Measurements from ENCODE around the gene TTC21B. TPM values are rescaled to one million over a fixed set of nuclear protein-coding genes. Genes with fewer than 3 reads are reported as not detected.
A peak's percentile ranks its signal among the peaks of the same experiment; 100 is the strongest.

The TTC21B gene
- total RNA-seq, 1 donor from 2014 or later: 38.4 TPM

DNA sequence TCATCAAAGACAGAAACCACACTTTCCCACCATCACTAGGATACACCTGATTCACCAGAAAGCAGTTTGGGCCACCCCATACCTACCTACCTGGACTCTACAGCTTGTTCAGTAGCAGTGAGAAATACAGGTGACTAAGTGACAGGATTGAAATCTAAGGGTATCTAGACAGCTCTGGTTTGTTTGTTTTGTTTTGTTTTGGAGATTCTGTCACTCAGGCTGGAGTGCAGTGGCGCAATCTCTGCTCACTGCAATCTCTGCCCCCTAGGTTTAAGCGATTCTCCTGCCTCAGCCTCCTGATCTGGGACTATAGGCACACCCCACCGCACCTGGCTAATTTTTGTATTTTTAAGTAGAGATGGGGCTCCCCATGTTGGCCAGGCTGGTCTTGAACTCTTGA is 3.1 kb downstream of the TTC21B start:
- H3K27ac Mint-ChIP-seq (ENCODE audit: unreplicated experiment): no peak overlapping the region
- peak overlapping the region; percentile 11 for H3K4me3 Mint-ChIP-seq
- no peak for DNase-seq (ENCODE audit: low read depth, low spot score)
- H3K9me3 Mint-ChIP-seq: no peaks in the 10 kb centered on the region
- H3K36me3 Mint-ChIP-seq (ENCODE audit: low read depth): peaks cover 9% of the 10 kb centered on the region
- TF ChIP-seq, protein P1, sequence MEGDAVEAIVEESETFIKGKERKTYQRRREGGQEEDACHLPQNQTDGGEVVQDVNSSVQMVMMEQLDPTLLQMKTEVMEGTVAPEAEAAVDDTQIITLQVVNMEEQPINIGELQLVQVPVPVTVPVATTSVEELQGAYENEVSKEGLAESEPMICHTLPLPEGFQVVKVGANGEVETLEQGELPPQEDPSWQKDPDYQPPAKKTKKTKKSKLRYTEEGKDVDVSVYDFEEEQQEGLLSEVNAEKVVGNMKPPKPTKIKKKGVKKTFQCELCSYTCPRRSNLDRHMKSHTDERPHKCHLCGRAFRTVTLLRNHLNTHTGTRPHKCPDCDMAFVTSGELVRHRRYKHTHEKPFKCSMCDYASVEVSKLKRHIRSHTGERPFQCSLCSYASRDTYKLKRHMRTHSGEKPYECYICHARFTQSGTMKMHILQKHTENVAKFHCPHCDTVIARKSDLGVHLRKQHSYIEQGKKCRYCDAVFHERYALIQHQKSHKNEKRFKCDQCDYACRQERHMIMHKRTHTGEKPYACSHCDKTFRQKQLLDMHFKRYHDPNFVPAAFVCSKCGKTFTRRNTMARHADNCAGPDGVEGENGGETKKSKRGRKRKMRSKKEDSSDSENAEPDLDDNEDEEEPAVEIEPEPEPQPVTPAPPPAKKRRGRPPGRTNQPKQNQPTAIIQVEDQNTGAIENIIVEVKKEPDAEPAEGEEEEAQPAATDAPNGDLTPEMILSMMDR (conservative IDR thresholded peaks at IDR 0.05): no peak
- H3K27me3 Mint-ChIP-seq (ENCODE audit: low read depth): no peaks in the 10 kb centered on the region
- peaks cover 4% of the 10 kb centered on the region for H3K4me1 Mint-ChIP-seq

DNA sequence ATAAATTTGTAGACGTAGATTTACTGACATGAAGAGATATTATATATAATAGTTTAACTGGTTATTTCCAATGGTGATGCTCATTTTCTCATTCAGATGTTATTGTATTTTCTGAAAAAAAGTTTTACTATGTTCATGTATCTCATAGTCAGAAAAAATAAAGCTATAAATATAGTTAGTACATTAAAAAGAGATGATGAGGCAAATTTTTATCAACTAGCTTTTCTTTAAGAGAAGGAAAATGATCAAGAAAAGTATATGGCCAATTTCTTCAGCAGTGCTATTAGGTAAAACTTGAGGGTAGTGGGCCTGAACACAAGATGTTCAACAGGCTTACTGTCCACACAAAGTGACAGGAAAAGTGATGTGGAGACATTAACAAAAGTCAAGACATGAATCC is 11.7 kb downstream of the TTC21B start:
- H3K4me3 Mint-ChIP-seq: no peak overlapping the region
- no peaks in the 10 kb centered on the region for H3K27me3 Mint-ChIP-seq (ENCODE audit: low read depth)
- no peak for DNase-seq (ENCODE audit: low read depth, low spot score)
- peaks cover 37% of the 10 kb centered on the region for H3K36me3 Mint-ChIP-seq (ENCODE audit: low read depth)
- no peak overlapping the region for H3K27ac Mint-ChIP-seq (ENCODE audit: unreplicated experiment)
- peaks cover 4% of the 10 kb centered on the region for H3K4me1 Mint-ChIP-seq
- H3K9me3 Mint-ChIP-seq: no peaks in the 10 kb centered on the region
- TF ChIP-seq, protein P1 (conservative IDR thresholded peaks at IDR 0.05): no peak

DNA sequence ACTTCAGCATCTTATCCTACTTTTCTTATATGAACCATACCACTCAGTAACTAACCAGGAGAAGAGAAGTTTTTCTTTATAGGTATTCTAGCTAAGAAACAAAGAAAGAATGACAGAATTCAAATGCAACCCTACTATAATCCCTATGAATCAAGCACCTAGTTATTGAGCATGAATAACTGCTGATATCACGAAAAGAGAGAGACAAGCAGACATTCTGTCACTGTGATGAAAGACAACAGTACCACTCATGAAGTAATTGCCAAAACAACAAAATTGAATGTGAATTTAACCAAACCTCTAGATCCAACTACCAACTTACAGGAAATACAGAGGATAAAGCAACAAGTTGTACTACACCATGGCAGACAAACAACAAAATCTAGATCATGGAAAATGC is 15.3 kb downstream of the TTC21B start:
- no peak overlapping the region for H3K27ac Mint-ChIP-seq (ENCODE audit: unreplicated experiment)

GRCh38 chr2:165933211-165933910 is 20.2 kb downstream of the TTC21B start:
- Mint-ChIP-seq H3K9me3 (no peaks in the 10 kb centered on the region), H3K27ac (ENCODE audit: unreplicated experiment) (peak overlapping the region; percentile 32), H3K4me1 (peaks cover 13% of the 10 kb centered on the region), H3K27me3 (ENCODE audit: low read depth) (no peaks in the 10 kb centered on the region), H3K36me3 (ENCODE audit: low read depth) (peaks cover 21% of the 10 kb centered on the region), H3K4me3 (no peak overlapping the region)
- DNase-seq (ENCODE audit: low read depth, low spot score): no peak
- TF ChIP-seq, protein P1 (conservative IDR thresholded peaks at IDR 0.05): no peak

More for the DNA sequence above, 15.3 kb downstream of the TTC21B start:
- no peaks in the 10 kb centered on the region for H3K27me3 Mint-ChIP-seq (ENCODE audit: low read depth)
- H3K4me3 Mint-ChIP-seq: no peak overlapping the region
- TF ChIP-seq, protein P1 (conservative IDR thresholded peaks at IDR 0.05): no peak
- H3K4me1 Mint-ChIP-seq: peaks cover 13% of the 10 kb centered on the region
- peaks cover 38% of the 10 kb centered on the region for H3K36me3 Mint-ChIP-seq (ENCODE audit: low read depth)
- H3K9me3 Mint-ChIP-seq: no peaks in the 10 kb centered on the region
- no peak for DNase-seq (ENCODE audit: low read depth, low spot score)

DNA sequence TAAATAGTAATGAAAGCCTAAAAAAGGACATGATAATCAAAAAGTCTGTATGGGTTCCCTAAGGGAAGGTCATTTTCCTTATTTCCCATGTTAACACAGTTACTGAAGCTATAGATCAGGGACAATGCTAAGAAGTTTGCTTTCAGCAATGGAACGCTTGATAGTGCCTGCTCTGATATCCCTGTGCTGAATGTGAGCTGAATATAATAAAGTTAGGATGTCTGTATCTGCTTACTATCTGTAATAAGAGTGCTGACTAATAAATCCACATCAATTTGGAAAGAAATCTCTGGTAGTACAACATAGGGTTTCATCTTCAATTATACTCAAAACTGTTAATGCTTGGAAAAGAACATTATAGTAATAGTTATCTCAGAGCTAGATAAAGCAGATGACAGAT is 25.8 kb downstream of the TTC21B start:
- Mint-ChIP-seq H3K27ac (ENCODE audit: unreplicated experiment) (no peak overlapping the region), H3K4me3 (no peak overlapping the region), H3K36me3 (ENCODE audit: low read depth) (peaks cover 31% of the 10 kb centered on the region), H3K27me3 (ENCODE audit: low read depth) (no peaks in the 10 kb centered on the region), H3K4me1 (no peaks in the 10 kb centered on the region), H3K9me3 (peaks cover 2% of the 10 kb centered on the region)
- TF ChIP-seq, protein P1 (conservative IDR thresholded peaks at IDR 0.05): no peak
- no peak for DNase-seq (ENCODE audit: low read depth, low spot score)

All from neural crest cell (in vitro differentiated cells).